HepG2 (cell line): ENCODE results near the gene YBX2. TPM values are rescaled to one million over a fixed set of nuclear protein-coding genes. Genes with fewer than 3 reads are reported as not detected.

Source experiments
- BORCS8-MEF2B ChIP-seq: sonication (generic); formaldehyde crosslinking; IDR thresholded peaks from 2 replicates; pipeline ENCODE4 v1.8.0; 2022; ENCODE audit warnings: mild to moderate bottlenecking, missing genetic modification reagents
- ELF4 ChIP-seq: sonication (generic); formaldehyde crosslinking; IDR thresholded peaks from 2 replicates; pipeline ENCODE4 v1.5.0; 2020; ENCODE audit warnings: missing genetic modification reagents, mild to moderate bottlenecking, moderate library complexity, borderline replicate concordance
- SCMH1 ChIP-seq: sonication (generic); formaldehyde crosslinking; IDR thresholded peaks from 2 replicates; pipeline ENCODE4 v1.9.0; 2021; ENCODE audit warnings: missing genetic modification reagents, mild to moderate bottlenecking, borderline replicate concordance
- SKI ChIP-seq: fragments of 450-650 bp; IDR thresholded peaks from one replicate; pipeline ENCODE4 v1.6.1; 2018; ENCODE audit warnings: mild to moderate bottlenecking; ENCODE audit not compliant: partially characterized antibody
- SOX5 ChIP-seq: IDR thresholded peaks from 2 replicates; pipeline ENCODE4 v1.6.1; 2016; ENCODE audit warnings: borderline replicate concordance
- TEAD3 ChIP-seq: optimal IDR thresholded peaks from 2 replicates; pipeline ENCODE3; 2016; ENCODE audit warnings: borderline replicate concordance
- ZBTB38 ChIP-seq: sonication (generic); formaldehyde crosslinking; IDR thresholded peaks from 2 replicates; pipeline ENCODE4 v1.5.1; 2020; ENCODE audit warnings: mild to moderate bottlenecking, missing genetic modification reagents
- ZNF552 ChIP-seq: sonication (generic); formaldehyde crosslinking; IDR thresholded peaks from 2 replicates; pipeline ENCODE4 v1.9.0; 2022; ENCODE audit warnings: missing genetic modification reagents, mild to moderate bottlenecking, borderline replicate concordance
- ZNF790 ChIP-seq: sonication (generic); formaldehyde crosslinking; IDR thresholded peaks from 2 replicates; pipeline ENCODE4 v1.8.0; 2022; ENCODE audit warnings: missing genetic modification reagents, mild to moderate bottlenecking, borderline replicate concordance
- ZNF839 ChIP-seq: sonication (generic); formaldehyde crosslinking; IDR thresholded peaks from 2 replicates; pipeline ENCODE4 v1.4.0; 2020; ENCODE audit warnings: missing genetic modification reagents, mild to moderate bottlenecking, borderline replicate concordance
- polyA plus RNA-seq, 8 experiments: library from polyadenylated mRNA; depleted of rRNA in 3 of 8; stranded (reverse) in 7 of 8; unstranded in 1 of 8; fragments of >200 nt; fragmentation: Illumina TruSeq in 4 of 8; extraction: Trizol in 4 of 8; gene quantifications; 2 replicates each; pipeline versions ENCODE4 v1.2.1 to v1.2.3, GENCODE V29; 2011 to 2016; ENCODE audit warnings: low read depth in 4 of 8, missing spikeins in 1 of 8, mixed read lengths in 1 of 8; ENCODE audit not compliant: insufficient read depth in 1 of 8
- total RNA-seq, 5 experiments: library from RNA; depleted of rRNA; stranded (reverse); fragments of >200 nt; fragmentation: Illumina TruSeq; extraction: Trizol; gene quantifications; 2 replicates each; pipeline ENCODE4 v1.2.3, GENCODE V29; 2016; ENCODE audit warnings: low read depth in 1 of 5
- TF ChIP-seq, protein P1 (sequence below): sonication (generic); formaldehyde crosslinking; IDR thresholded peaks from 2 replicates; pipeline ENCODE4 v1.5.1; 2020; ENCODE audit warnings: mild to moderate bottlenecking, missing genetic modification reagents, moderate library complexity
- TF ChIP-seq, protein P2 (sequence below): sonication (generic); formaldehyde crosslinking; IDR thresholded peaks from 2 replicates; pipeline ENCODE4 v1.5.0; 2020; ENCODE audit warnings: missing genetic modification reagents
- TF ChIP-seq, protein P3 (sequence below): sonication (generic); formaldehyde crosslinking; conservative IDR thresholded peaks from 2 replicates; pipeline ENCODE4 v1.4.0; 2020; ENCODE audit warnings: missing genetic modification reagents
- TF ChIP-seq, protein P4 (sequence below): sonication (generic); formaldehyde crosslinking; conservative IDR thresholded peaks from 2 replicates; pipeline ENCODE4 v1.4.0; 2020; ENCODE audit warnings: missing genetic modification reagents
- TF ChIP-seq, protein P5 (sequence below): sonication (generic); formaldehyde crosslinking; IDR thresholded peaks from 2 replicates; pipeline ENCODE4 v1.5.1; 2020; ENCODE audit warnings: mild to moderate bottlenecking, moderate library complexity, missing genetic modification reagents
- TF ChIP-seq, protein P6 (sequence below): sonication (generic); formaldehyde crosslinking; IDR thresholded peaks from 2 replicates; pipeline ENCODE4 v1.4.0; 2020; ENCODE audit warnings: mild to moderate bottlenecking, missing genetic modification reagents, borderline replicate concordance
- TF ChIP-seq, protein P7 (sequence below): IDR thresholded peaks from 2 replicates; pipeline ENCODE4 v1.6.1; 2016; ENCODE audit warnings: low read depth

YBX2 gene
- total and polyA plus RNA-seq, 2 of the 13 experiments (the other 11 are each of a cell fraction or from before 2014, with no cell fraction given) = 0.12 to 0.22 TPM

DNA sequence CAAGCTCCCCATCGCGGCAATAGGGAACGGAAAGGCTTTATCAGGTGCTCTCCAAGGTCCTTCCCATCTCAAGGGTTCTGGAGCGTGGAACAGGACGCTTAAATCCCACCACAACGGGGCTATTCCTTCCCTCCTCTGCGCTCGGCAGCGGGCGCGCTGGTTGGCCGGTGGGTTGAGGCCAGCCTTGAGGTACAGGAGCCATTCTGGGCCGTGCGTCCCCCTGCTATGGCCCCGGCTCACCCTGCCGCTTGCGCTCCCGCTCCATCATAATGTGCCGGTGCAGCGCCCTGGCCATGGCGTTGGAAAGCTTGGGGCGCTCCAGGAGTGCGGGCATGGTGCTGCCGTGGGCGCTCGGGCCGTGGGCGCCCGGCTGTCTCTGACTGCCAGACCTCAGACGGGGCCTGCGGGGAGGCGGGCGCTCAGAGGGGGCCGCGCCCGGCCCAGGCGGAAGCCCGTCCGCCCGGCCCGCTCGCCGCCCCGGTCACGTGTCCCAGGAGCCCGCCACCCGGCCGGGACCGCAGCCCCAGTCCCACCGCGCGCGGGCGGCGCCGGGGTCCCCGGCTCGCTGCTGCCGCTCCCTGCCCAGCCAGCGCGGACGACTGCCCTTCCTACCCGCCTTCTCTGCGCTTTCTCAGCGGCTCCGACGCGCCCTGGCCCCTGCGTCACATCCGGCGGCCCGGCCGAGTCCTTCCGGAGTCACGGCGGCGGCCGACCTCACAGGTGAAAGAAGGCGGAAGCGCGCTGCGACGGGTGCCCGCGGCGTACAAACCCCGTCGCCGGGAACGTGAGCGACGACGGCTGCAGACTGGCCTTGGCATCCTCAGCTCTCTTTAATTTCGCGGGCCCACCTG, 20.5 kb upstream of the YBX2 start, which contains the start of gene GPS2 (continued):
- TF ChIP-seq, protein P1, sequence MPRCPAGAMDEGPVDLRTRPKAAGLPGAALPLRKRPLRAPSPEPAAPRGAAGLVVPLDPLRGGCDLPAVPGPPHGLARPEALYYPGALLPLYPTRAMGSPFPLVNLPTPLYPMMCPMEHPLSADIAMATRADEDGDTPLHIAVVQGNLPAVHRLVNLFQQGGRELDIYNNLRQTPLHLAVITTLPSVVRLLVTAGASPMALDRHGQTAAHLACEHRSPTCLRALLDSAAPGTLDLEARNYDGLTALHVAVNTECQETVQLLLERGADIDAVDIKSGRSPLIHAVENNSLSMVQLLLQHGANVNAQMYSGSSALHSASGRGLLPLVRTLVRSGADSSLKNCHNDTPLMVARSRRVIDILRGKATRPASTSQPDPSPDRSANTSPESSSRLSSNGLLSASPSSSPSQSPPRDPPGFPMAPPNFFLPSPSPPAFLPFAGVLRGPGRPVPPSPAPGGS (CRISPR knock-in tag) = peak; percentile 73; the same call in 1 of the 2 replicates
- TF ChIP-seq, protein P2, sequence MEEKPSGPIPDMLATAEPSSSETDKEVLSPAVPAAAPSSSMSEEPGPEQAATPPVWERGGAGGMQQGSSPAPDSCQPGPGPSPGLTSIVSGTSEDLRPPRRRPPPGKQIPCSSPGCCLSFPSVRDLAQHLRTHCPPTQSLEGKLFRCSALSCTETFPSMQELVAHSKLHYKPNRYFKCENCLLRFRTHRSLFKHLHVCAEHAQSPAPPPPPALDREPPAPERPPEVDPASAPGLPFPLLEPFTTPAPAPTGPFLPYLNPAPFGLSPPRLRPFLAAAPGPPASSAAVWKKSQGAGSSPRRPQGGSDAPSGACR (CRISPR knock-in tag) = no peak
- no peak for TF ChIP-seq SCMH1
- peak; percentile 81 for TF ChIP-seq TEAD3
- TF ChIP-seq, protein P3, sequence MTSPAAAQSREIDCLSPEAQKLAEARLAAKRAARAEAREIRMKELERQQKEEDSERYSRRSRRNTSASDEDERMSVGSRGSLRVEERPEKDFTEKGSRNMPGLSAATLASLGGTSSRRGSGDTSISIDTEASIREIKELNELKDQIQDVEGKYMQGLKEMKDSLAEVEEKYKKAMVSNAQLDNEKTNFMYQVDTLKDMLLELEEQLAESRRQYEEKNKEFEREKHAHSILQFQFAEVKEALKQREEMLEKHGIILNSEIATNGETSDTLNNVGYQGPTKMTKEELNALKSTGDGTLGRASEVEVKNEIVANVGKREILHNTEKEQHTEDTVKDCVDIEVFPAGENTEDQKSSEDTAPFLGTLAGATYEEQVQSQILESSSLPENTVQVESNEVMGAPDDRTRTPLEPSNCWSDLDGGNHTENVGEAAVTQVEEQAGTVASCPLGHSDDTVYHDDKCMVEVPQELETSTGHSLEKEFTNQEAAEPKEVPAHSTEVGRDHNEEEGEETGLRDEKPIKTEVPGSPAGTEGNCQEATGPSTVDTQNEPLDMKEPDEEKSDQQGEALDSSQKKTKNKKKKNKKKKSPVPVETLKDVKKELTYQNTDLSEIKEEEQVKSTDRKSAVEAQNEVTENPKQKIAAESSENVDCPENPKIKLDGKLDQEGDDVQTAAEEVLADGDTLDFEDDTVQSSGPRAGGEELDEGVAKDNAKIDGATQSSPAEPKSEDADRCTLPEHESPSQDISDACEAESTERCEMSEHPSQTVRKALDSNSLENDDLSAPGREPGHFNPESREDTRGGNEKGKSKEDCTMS = no peak
- TF ChIP-seq ZBTB38 (CRISPR knock-in tag) = peak; percentile 79; the same call in 1 of the 2 replicates
- peak; percentile 39; the same call in 1 of the 2 replicates for TF ChIP-seq SOX5 (CRISPR knock-in tag)
- TF ChIP-seq, protein P4, sequence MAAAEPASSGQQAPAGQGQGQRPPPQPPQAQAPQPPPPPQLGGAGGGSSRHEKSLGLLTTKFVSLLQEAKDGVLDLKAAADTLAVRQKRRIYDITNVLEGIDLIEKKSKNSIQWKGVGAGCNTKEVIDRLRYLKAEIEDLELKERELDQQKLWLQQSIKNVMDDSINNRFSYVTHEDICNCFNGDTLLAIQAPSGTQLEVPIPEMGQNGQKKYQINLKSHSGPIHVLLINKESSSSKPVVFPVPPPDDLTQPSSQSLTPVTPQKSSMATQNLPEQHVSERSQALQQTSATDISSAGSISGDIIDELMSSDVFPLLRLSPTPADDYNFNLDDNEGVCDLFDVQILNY = peak; percentile 69
- no peak for TF ChIP-seq SKI
- no peak for TF ChIP-seq ELF4
- peak; percentile 89 for TF ChIP-seq BORCS8-MEF2B (CRISPR knock-in tag)
- no peak for TF ChIP-seq ZNF790
- TF ChIP-seq ZNF552 (CRISPR knock-in tag) = 0 out of 2 replicates have a peak, but pooled peaks have one; percentile 32
- TF ChIP-seq, protein P5, sequence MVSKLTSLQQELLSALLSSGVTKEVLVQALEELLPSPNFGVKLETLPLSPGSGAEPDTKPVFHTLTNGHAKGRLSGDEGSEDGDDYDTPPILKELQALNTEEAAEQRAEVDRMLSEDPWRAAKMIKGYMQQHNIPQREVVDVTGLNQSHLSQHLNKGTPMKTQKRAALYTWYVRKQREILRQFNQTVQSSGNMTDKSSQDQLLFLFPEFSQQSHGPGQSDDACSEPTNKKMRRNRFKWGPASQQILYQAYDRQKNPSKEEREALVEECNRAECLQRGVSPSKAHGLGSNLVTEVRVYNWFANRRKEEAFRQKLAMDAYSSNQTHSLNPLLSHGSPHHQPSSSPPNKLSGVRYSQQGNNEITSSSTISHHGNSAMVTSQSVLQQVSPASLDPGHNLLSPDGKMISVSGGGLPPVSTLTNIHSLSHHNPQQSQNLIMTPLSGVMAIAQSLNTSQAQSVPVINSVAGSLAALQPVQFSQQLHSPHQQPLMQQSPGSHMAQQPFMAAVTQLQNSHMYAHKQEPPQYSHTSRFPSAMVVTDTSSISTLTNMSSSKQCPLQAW (CRISPR knock-in tag) = peak; percentile 77
- TF ChIP-seq, protein P6, sequence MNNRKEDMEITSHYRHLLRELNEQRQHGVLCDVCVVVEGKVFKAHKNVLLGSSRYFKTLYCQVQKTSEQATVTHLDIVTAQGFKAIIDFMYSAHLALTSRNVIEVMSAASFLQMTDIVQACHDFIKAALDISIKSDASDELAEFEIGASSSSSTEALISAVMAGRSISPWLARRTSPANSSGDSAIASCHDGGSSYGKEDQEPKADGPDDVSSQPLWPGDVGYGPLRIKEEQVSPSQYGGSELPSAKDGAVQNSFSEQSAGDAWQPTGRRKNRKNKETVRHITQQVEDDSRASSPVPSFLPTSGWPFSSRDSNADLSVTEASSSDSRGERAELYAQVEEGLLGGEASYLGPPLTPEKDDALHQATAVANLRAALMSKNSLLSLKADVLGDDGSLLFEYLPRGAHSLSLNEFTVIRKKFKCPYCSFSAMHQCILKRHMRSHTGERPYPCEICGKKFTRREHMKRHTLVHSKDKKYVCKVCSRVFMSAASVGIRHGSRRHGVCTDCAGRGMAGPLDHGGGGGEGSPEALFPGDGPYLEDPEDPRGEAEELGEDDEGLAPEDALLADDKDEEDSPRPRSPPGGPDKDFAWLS (CRISPR knock-in tag) = no peak
- TF ChIP-seq, protein P7, sequence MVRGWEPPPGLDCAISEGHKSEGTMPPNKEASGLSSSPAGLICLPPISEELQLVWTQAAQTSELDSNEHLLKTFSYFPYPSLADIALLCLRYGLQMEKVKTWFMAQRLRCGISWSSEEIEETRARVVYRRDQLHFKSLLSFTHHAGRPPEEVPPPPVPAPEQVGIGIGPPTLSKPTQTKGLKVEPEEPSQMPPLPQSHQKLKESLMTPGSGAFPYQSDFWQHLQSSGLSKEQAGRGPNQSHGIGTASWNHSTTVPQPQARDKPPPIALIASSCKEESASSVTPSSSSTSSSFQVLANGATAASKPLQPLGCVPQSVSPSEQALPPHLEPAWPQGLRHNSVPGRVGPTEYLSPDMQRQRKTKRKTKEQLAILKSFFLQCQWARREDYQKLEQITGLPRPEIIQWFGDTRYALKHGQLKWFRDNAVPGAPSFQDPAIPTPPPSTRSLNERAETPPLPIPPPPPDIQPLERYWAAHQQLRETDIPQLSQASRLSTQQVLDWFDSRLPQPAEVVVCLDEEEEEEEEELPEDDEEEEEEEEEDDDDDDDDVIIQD (CRISPR knock-in tag) = no peak
- TF ChIP-seq ZNF839 (CRISPR knock-in tag) = no peak
